GM19328 (cell line): ENCODE measurements around the gene ZNF526.

Experiments
- ATAC-seq: cut with Tn5 transposase; IDR thresholded peaks from one replicate; pipeline ENCODE4 v1.9.1; 2021; ENCODE audit warnings: mild to moderate bottlenecking, moderate library complexity; ENCODE audit not compliant: unreplicated experiment

ZNF526 gene, protein sequence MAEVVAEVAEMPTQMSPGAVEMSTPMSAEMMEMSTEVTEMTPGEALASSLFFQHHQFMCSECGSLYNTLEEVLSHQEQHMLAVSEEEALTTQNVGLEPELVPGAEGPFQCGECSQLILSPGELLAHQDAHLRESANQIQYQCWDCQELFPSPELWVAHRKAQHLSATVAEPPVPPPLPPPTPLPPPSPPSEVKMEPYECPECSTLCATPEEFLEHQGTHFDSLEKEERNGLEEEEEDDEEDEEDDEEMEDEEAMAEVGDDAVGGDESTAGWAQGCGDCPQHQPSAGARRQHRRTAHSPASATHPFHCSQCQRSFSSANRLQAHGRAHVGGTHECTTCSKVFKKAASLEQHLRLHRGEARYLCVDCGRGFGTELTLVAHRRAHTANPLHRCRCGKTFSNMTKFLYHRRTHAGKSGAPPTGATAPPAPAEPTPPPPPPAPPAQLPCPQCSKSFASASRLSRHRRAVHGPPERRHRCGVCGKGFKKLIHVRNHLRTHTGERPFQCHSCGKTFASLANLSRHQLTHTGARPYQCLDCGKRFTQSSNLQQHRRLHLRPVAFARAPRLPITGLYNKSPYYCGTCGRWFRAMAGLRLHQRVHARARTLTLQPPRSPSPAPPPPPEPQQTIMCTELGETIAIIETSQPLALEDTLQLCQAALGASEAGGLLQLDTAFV

DNA sequence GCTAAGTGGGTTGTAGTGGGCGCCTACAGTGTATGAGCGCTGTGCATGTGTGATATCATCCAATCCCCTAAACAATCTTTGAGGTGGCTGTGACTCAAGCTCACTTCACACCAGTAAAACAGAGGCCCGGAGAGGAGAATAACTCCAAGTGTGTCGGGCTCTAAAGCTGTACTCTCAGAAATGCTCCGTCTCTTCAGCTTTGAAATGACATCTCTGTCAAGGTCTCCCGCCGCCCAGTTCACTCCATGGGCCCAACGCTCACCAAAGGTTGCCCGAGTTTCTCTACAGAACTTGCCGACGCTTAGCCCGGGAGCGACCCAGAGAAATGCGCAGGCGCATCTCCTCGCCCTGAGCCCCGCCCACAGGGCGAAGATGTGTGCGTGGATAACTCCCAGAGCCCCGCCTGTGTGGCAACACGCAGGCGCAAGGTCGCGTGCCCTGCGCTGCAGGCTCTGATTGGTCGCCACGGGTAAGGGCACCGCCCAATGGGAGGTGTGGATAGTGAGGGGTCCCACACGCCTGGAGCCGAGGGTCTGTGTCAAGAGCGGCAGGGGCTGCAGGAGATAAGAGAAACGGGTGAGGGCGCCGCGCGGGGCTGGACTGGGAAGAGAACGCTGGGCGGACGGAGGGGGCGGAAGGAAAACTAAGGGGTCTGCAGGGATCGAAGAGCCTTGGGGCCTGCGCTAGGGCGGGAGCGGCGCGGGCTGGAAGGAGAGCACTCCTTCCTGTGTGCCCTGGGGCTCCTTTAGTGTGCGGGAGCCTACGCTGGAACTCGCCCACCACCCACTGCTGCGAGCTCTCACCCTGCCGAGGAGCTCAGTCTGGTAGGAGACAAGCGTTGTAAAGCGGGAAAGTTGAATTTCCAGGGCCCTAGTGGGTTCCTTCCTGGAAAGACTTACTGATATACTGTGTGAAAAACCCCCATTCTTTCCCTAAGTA, at the start of gene ZNF526:
ZNF526 (plus strand) TSS at position 501 of the 939 bp plus-strand sequence. CDS start 4,092 bp downstream, outside the sequence.
- peak; percentile 72 for ATAC-seq

DNA sequence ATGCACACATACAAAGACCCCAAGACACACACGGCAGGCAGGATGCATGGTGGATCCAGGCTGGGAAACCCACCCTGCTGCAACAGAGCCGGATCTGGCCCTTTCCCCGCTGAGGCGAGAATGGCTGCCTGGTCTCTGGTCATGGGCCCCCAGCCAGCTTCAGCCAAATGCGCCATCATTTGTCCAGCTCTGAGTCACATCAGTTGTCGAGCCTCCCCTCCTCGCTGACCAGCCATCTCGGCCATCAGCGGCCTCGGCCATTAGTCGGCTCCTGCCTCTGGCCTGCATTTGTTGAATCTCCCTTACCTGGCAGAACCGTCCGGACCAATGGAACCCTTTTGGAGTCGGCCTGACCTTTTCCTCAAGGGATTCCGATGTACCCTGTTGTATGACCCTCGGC, 49.4 kb upstream of the ZNF526 start:
- ATAC-seq, result no peak

DNA sequence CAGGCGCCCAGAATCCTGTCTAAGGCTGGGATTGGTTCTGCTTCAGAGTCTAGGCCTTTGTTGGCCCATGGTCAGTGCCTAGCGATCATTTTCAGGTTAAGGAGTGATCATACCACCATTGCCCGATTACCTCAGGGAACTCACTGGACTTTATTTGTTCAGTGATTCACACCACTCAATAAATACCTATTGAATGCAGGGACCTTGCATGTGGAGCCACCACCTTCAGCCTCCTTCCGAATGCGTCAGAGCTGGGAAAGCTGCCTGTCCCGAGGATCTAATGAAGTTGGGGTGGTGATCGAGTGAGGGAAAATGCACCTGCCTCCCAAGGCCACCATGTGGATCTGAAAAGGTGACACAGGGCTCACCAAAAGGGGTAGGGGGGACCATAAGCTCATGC, 47.9 kb upstream of the ZNF526 start:
- no peak for ATAC-seq

DNA sequence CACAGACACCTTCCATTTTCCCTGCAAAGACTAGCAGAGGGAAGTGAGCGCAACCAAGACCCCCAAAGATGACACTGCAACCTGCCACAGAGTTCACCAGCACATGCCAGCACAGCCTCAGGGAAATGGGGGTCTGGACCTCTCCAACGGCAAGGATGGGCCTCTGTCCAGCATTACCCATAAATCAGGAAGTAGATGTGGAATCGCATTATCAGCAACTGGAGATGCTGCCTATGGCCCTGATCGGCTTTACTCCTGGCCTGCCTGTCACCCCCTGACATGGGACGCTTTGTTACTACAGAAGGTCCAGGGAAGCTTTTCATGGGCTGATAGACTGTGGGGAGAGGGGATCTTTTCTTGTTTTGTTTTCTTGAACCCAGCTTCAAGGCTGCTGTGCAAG, 46.4 kb upstream of the ZNF526 start:
- no peak for ATAC-seq

DNA sequence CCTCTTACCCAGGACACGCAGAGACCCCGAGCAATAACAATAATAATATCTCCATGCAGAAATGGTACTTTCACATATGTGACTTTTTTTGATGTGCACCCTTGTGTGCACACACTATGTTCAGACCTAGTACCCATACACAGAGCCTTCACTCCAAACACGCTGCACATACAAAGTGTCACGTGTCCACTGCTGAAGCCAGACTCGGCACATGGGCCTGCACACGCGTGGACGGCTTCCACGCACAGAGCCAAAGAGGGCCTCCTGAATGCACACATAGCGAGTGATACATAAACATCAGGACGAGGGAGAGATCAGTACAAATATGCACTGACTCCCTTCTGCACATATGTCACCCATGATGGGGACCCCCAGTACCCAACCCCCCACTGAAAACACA, 45.9 kb upstream of the ZNF526 start:
- no peak for ATAC-seq

DNA sequence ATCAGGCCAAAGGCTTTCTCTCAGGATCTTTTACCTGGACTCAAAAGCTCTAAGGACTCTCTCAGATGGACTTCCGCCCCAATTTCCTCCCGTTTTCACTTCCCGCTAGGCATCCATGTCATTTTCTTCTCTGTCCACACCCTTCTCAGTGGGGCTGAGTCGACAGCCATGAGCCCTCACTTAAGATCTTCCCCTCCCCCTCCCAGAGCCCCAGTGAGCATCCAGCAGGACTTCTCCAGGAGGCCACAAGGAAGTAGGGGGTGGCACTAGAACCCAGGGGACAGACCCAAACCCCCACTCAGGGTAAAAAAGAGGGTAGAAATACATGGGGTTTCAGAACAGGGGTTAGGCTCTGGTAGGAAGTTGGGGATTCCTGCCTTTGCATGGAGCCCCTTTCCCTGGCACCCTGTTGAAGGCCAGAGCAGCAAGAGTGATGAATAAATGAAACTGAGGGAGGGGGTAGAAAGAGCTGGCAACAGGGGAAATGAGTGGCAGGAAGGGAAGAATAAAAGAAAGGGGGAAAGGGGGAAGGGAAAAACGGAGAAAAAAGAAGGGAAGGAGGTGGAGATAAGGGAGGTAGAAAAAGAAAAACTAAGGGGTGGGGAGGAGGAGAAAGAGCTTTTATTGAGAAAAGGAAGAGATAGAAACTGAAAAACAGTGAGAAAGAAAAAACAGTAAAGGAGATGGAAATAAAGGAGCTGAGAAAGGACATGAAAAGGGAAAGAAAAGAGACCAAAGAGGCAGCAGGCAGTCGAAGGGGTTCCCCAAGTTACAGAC, 45.0 kb upstream of the ZNF526 start:
- no peak for ATAC-seq

DNA sequence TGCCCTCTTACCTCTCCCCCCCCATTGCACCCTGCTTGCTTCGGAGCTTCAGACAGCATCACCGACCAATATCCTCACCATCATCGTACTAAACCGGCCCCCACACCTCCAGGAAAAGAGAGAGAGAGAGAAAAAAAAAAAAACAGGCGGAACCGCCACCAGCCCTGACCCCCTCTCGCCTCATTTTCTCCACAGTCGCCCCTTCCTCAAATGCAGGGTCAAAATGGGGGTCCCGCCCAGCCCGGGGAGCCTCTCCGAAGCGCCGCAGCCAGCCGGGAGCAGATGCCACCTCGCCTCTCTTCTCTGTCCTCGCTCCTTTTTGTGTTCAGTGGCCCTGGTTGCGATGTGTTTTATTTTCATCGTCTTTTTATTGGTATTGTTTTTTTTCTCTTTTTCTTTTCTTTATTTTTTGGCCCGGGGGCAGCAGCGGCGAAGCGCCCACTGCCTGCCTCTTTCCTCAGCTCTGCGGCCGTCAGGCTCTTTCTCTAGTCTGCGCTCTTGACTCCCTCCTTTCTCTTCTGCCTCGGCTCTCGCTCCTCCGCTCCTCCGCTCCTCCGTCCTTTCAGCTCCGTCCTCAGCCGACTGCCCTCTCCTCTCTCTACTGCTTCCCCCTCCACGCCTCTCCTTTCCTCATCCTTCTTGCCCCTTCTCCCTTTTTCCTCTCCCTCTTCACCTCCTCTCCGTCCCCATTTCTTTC, 44.0 kb upstream of the ZNF526 start:
- no peak for ATAC-seq

DNA sequence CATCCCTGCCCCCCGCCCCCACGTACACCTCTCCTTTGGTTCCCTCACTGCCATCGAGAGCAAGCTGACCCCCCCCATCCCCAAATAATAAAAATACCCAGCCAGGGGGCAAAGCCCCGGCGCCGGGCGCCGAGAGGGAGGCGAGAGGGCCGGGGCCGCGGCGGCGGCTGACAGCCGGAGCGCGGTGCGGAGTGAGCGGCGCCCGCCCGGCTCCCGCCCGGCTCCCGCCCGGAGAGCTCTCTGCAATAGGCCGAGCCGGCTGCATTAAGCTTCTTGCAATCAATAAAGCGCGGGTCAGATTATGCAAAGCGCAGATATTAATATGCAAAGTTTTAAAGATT, 43.5 kb upstream of the ZNF526 start:
- ATAC-seq, result no peak

DNA sequence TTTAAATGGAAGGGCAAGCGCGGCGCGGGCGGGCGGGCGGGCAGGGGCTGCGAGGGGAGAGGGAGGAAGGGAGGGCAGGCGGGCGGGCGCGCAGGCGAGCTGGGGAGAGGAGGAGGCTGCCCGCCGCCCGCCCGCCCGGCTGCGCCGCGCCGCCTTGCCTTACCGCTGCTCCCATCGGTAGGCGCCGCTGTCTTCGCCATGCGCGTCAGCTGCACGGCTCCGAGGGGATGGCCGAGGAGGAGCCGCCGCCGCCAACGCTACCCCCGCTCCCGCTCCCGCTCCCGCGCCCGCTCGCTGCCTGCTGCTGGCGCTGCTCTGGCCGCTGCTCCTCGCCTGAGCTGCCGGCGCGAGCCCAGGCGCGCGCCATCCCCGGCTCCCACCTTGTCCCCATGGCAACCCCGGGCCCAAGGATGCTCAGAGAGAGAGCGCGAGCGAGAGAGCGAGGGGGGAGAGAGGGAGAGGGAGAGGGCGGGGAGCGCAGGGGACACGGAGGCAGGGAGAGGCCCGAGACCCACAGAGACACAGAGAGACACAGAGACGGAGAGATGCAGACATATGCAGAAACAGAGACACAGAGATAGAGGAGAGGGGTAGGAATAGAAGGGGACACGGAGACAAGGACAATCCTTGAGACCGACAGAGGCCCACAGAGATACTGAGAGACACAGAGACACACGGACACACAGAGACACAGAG, 43.0 kb upstream of the ZNF526 start:
- no peak for ATAC-seq

DNA sequence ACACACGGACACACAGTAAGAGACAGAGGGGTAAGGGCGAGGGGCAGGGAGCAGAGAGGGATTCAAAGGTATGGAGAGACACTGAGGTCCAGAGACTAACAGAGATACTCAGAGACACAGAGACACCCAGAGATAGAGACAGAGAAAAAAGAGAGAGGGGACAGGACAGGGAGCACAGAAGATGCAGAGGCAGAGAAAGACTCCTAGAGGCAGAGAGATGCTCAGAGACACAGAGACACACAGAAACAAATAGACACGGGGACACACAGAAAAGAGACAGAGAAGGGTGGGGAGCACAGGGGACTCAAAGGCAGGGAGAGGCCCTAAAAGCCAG, 42.5 kb upstream of the ZNF526 start:
- no peak for ATAC-seq

DNA sequence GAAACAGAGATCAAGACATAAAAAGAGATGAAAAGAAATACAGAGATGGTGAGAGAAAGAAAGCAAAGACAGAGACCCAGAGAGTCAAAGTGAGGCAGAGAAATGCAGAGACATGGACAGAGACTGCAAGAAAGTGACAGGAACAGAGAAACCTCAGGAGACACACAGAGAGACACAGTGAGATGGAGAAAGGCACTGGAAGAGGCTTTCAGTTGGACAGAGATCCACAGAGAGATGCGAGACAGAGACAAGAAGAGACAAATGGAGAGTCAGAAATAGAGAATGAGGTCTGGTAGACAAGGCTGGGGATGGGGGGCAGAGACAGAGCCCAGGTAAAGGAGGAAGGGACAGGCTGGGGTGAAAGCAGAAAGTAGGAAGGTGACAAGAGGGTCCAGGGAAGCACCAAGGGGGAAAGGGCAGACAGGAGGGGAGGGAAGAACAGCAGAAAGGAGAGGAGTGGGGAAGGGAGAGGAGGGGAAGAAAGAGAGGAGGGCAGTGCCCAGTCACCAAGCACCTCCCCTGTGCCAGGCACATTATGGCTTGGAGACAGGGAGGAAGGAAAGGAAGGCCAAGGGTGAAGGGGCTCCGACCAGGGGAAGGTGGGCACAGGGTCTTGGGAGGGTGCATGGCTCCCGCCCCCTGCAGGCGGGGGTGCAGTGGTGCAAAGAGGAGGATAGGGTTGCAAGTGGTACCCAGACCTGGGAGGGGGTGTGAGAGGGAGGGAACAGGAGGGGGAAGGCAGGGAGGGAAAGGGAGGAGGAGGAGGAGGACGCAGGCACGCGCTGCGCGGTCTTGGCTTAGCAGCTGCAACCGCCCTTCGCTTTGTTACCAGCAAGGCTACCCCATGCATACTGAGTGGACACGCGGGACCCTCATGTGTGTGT, 41.1 kb upstream of the ZNF526 start:
- ATAC-seq, result no peak

DNA sequence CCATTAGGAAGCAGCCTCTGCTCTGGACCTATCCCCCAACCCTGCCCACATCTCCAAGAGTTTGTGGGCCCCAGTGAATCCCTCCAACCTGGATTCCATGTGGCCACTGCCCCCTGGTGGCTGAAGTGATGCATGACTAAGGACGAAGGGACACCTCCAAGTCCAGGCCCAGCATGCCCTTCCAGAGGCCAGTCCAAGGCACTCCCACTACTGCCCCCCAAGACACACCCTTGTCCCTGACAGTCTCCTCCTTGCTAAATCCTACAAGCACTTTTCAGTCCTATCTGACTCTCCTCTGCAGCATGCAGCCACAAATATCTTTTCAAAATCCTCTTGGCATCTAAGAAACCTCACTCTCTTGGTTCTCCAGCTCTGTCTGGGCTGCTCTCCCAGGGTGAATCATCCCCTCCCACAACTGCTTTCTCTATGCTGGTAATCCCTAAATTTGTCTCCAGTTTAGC, 35.7 kb upstream of the ZNF526 start:
- ATAC-seq, result no peak

DNA sequence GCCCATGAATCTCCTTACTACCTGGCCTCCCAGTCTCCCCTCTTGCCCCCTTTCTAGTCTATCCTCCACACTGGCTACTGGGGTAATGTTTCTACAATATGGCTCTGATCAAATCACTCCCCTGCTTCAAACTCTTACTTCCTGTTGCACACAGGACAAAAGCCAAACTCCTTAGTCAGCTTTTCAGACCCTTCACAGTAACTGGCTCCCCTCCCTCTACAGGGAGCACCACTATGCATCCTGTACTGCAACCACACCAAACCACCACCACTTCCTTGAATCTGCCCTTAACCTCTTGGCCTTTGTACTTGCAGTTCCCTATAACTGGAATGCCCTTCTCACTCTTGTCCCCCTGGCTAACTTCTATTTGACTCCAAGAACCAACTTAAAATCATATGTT, 34.8 kb upstream of the ZNF526 start:
- ATAC-seq, result no peak

DNA sequence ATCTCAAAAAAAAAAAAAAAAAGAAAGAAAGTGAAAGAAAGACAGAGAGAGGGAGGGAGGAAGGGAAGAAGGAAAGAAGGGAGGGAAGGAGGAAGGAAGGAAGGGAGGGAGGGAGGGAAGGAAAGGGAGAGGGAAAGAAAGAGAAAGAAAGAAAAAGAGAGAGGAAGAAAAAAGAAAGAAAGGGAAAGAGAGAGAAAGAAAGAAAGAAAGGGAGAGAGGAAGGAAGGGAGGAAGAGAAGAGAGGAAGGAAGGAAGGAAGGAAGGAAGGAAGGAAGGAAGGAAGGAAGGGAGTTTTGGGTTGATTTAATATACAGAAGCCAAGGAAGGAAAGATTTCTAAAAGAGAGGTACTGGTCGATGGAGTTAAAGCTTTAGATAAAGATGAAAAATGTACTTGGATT, 31.4 kb upstream of the ZNF526 start:
- ATAC-seq, result no peak

DNA sequence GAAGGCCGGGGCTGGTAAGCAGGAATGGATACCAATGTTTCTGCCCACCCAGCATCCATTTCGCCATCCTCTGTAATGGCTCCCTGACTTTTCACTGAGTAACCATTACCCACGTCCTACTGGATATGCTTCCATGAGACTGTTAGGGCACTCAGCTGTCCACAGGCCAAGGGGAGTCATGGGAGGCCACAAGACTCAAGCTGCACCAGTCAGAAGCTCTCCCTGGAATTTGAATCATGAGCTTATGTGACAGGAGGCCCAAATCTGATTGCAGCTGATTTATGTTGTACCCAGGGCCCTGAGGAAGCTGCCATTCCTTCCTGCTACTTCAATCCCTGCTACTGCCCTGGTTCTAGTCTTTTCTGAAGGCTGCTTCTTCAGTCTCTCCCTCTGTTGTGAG, 31.0 kb upstream of the ZNF526 start:
- ATAC-seq, result no peak

DNA sequence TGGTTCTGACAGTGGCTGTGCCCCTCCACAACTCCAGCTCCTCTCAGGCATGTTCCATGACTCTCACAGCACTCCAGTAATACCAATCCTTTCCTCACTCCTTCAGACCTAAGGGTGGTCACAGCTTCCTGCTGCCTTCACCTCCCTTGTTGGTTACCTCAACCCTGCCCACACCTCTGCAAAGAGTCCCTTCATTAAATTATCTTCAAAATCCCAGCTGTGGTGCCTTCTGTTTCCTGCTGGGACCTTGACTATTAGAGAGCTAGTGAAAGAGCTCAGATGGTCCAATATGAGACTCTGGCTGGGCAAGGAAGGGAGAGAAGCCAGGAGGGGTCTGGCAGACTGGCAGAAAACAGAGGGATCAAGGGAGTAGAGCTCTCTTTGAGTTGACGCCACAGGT, 28.8 kb upstream of the ZNF526 start:
- no peak for ATAC-seq

DNA sequence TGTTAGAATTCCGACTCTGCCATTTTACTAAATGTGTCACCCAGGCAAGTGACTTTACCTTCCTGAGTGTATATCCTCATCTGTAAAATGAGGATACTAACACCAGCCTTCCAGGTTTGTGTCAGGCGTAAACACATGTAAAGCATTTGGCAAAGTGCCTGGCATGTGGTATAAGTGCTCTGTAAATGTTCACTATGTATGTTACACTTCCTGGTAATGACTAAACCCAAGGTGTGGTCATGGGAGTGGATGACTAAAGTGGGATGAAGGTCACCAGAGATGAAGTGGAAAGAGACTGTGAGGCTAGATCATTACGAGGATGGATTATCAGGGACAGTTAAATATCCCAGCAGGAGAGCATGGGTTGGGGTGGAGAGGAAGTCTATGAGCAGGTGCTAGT, 28.3 kb upstream of the ZNF526 start:
- no peak for ATAC-seq

DNA sequence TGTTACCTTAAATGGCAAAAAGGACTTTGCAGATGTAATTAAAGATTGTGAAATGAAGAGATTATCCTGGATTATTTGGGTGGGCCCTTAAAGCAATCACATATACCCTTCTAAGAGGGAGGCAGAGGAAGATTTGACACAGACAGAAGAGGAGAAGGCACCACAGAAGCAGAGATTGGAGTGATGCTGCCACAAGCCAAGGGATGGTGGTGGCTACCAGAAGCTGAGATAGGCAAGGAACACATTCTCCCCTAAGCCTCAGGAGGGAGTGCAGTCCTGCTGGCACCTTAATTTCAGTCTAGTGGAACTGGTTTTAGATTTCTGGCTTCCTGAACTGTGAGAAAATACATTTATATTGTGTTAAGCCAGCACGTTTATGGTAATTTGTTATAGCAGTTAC, 26.8 kb upstream of the ZNF526 start:
- no peak for ATAC-seq

DNA sequence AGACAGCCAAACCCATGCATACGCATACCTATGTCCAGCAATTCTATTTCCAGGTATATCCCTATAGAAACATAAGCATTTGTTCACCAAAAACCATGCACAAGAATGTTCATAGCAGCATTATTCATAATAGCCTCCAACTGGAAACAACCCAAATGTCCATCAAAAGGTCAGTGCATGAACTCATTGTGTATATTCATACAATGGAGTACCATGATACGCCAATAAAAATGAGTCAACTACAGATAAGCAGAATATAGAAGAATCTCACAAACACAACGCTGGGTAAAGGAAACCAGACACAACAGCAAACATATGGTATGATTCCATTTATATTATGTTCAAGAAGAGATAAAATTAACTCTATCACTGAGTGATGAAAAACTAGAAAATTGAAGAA, 26.4 kb upstream of the ZNF526 start:
- ATAC-seq, result no peak
